ENCODE measurements around the gene EPYC. TPM values are rescaled to one million over a fixed set of nuclear protein-coding genes. Genes with fewer than 3 reads are reported as not detected.

EPYC gene
- total RNA-seq, 1 experiment from 2014 or later, result not detected

GRCh38 chr12:90925562-90925961, 79.2 kb downstream of the EPYC start:
- no peaks in the 10 kb centered on the region for H3K27me3 ChIP-seq (ENCODE audit: low read length)
- DNase-seq (no peak), ATAC-seq (no peak)
- intact Hi-C loops (cut with micrococcal nuclease), result no loop called here
- no peaks in the 10 kb centered on the region for H3K36me3 ChIP-seq (ENCODE audit: low read depth, low read length)
- no peaks in the 10 kb centered on the region for H3K9me2 ChIP-seq (replicated peaks; ENCODE audit: low read length)
- POLR2A ChIA-PET (ENCODE audit: unreplicated experiment), result no interaction called here
- no peak overlapping the region for H2AFZ ChIP-seq (ENCODE audit: low read length)
- no peak overlapping the region for H3K4me3 ChIP-seq (ENCODE audit: low read length)
- no peaks in the 10 kb centered on the region for H3K9me3 ChIP-seq (ENCODE audit: low read length)
- no peak overlapping the region for H3K27ac ChIP-seq (ENCODE audit: low read length)
- no TSS peak for BruUV-seq (replicated peaks)
- H3K4me2 ChIP-seq (ENCODE audit: low read length), result no peak overlapping the region
- no peaks in the 10 kb centered on the region for H3K79me2 ChIP-seq (ENCODE audit: low read length)
- no peaks in the 10 kb centered on the region for H3F3A ChIP-seq (ENCODE audit: low read length, unreplicated experiment)
- H4K20me1 ChIP-seq (ENCODE audit: low read length), result no peaks in the 10 kb centered on the region
- peaks cover 14% of the 10 kb centered on the region for H3K4me1 ChIP-seq (ENCODE audit: insufficient read depth, low read length)
- TF ChIP-seq EZH2phosphoT487 (IDR thresholded peaks at IDR 0.05; ENCODE audit: borderline replicate concordance, low read length) (no peak), CTCF (conservative IDR thresholded peaks at IDR 0.05; ENCODE audit: low read depth, low read length) (no peak), EZH2 (IDR thresholded peaks at IDR 0.05; ENCODE audit: low read length, unreplicated experiment) (no peak)
- CTCF ChIA-PET, result no interaction called here
- no peak overlapping the region for H3K9ac ChIP-seq (ENCODE audit: low read length)

- CTCF ChIA-PET, result no interaction called here
- no peaks in the 10 kb centered on the region for H3K9me2 ChIP-seq (replicated peaks; ENCODE audit: low read length)
- H3K27me3 ChIP-seq (ENCODE audit: low read length), result no peaks in the 10 kb centered on the region
- intact Hi-C loops (cut with micrococcal nuclease), result no loop called here
- no peaks in the 10 kb centered on the region for H4K20me1 ChIP-seq (ENCODE audit: low read length)
- H3K27ac ChIP-seq (ENCODE audit: low read length), result no peak overlapping the region
- peaks cover 14% of the 10 kb centered on the region for H3K4me1 ChIP-seq (ENCODE audit: insufficient read depth, low read length)
- no peak overlapping the region for H2AFZ ChIP-seq (ENCODE audit: low read length)
- TF ChIP-seq CTCF (conservative IDR thresholded peaks at IDR 0.05; ENCODE audit: low read depth, low read length) (no peak), EZH2 (IDR thresholded peaks at IDR 0.05; ENCODE audit: low read length, unreplicated experiment) (no peak), EZH2phosphoT487 (IDR thresholded peaks at IDR 0.05; ENCODE audit: borderline replicate concordance, low read length) (no peak)
- no peaks in the 10 kb centered on the region for H3K9me3 ChIP-seq (ENCODE audit: low read length)
- no TSS peak for BruUV-seq (replicated peaks)
- ATAC-seq, result no peak
- H3K9ac ChIP-seq (ENCODE audit: low read length), result no peak overlapping the region
- DNase-seq, result no peak
- no peaks in the 10 kb centered on the region for H3K79me2 ChIP-seq (ENCODE audit: low read length)
- H3K4me3 ChIP-seq (ENCODE audit: low read length), result no peak overlapping the region
- POLR2A ChIA-PET (ENCODE audit: unreplicated experiment), result no interaction called here
- H3K4me2 ChIP-seq (ENCODE audit: low read length), result no peak overlapping the region
- H3F3A ChIP-seq (ENCODE audit: low read length, unreplicated experiment), result no peaks in the 10 kb centered on the region
- no peaks in the 10 kb centered on the region for H3K36me3 ChIP-seq (ENCODE audit: low read depth, low read length)
Observed at GRCh38 chr12:90924406-90924805, 80.4 kb downstream of the EPYC start.

- H3K4me1 ChIP-seq (ENCODE audit: insufficient read depth, low read length), result peaks cover 14% of the 10 kb centered on the region
- no peak overlapping the region for H2AFZ ChIP-seq (ENCODE audit: low read length)
- no peaks in the 10 kb centered on the region for H4K20me1 ChIP-seq (ENCODE audit: low read length)
- H3K27ac ChIP-seq (ENCODE audit: low read length), result peak overlapping the region; percentile 57
- no peaks in the 10 kb centered on the region for H3K27me3 ChIP-seq (ENCODE audit: low read length)
- H3K9me3 ChIP-seq (ENCODE audit: low read length), result no peaks in the 10 kb centered on the region
- H3K79me2 ChIP-seq (ENCODE audit: low read length), result no peaks in the 10 kb centered on the region
- H3K36me3 ChIP-seq (ENCODE audit: low read depth, low read length), result no peaks in the 10 kb centered on the region
- BruUV-seq (replicated peaks), result no TSS peak
- 0 out of 2 replicates have a peak overlapping the region, but pooled peaks have one; percentile 6 for H3K9ac ChIP-seq (ENCODE audit: low read length)
- peak; percentile 79 for DNase-seq
- ATAC-seq, result peak; percentile 96
- H3K4me3 ChIP-seq (ENCODE audit: low read length), result no peak overlapping the region
- intact Hi-C loops (cut with micrococcal nuclease), result loop anchor here (2.0 kb wide), 1 partner anchor 17 kb away; no protein-coding TSS in a partner anchor
- ChIA-PET CTCF (interaction anchor here (0.7 kb wide), 1 partner anchor 18 kb away, joined by 3 read pairs; no protein-coding TSS in a partner anchor), POLR2A (ENCODE audit: unreplicated experiment) (interaction anchor here (0.7 kb wide), 1 partner anchor 29 kb away, joined by 10 read pairs; no protein-coding TSS in a partner anchor)
- peak overlapping the region; percentile 17 for H3K4me2 ChIP-seq (ENCODE audit: low read length)
- no peaks in the 10 kb centered on the region for H3K9me2 ChIP-seq (replicated peaks; ENCODE audit: low read length)
- no peak for TF ChIP-seq EZH2 (IDR thresholded peaks at IDR 0.05; ENCODE audit: low read length, unreplicated experiment)
- no peak for TF ChIP-seq EZH2phosphoT487 (IDR thresholded peaks at IDR 0.05; ENCODE audit: borderline replicate concordance, low read length)
- TF ChIP-seq CTCF (conservative IDR thresholded peaks at IDR 0.05; ENCODE audit: low read depth, low read length), result no peak
- H3F3A ChIP-seq (ENCODE audit: low read length, unreplicated experiment), result no peaks in the 10 kb centered on the region
Observed at GRCh38 chr12:90922145-90922627, 82.6 kb downstream of the EPYC start.

All from PC-3 (cell line).